ENCODE results near the gene GIMD1. TPM values are rescaled to one million over a fixed set of nuclear protein-coding genes. Genes with fewer than 3 reads are reported as not detected.

GIMD1 gene
- total and polyA plus RNA-seq, 2 experiments from 2014 or later = not detected

GRCh38 chr4:106385853-106386393, 17.3 kb upstream of the GIMD1 start:
- no peaks in the 10 kb centered on the region for H3K79me2 ChIP-seq (replicated peaks; ENCODE audit: insufficient read depth)
- H3K27ac ChIP-seq (ENCODE audit: low read depth) = no peak overlapping the region
- no peak overlapping the region for H3K4me2 ChIP-seq
- no peaks in the 10 kb centered on the region for H3K27me3 ChIP-seq (ENCODE audit: insufficient read depth)
- no peaks in the 10 kb centered on the region for H3F3A ChIP-seq (replicated peaks; ENCODE audit: low read depth)
- H3K27me3 Mint-ChIP-seq (ENCODE audit: insufficient read depth, low read depth, poor library complexity) = peaks cover 1% of the 10 kb centered on the region
- no peaks in the 10 kb centered on the region for H3K4me1 Mint-ChIP-seq
- H3K36me3 ChIP-seq (ENCODE audit: insufficient read depth) = no peaks in the 10 kb centered on the region
- H3K27ac Mint-ChIP-seq = no peak overlapping the region
- H3K4me3 Mint-ChIP-seq = no peak overlapping the region
- TF ChIP-seq CREB1 (CRISPR knock-in tag; IDR thresholded peaks at IDR 0.05; ENCODE audit: low read depth) (no peak), STAT1 (IDR thresholded peaks at IDR 0.05; ENCODE audit: unreplicated experiment) (no peak), ZNF331 (CRISPR knock-in tag; IDR thresholded peaks at IDR 0.05; ENCODE audit: low read depth) (no peak), ZNF114 (CRISPR knock-in tag; IDR thresholded peaks at IDR 0.05) (no peak), JUNB (IDR thresholded peaks at IDR 0.05; ENCODE audit: unreplicated experiment) (no peak), NANOG (IDR thresholded peaks at IDR 0.05; ENCODE audit: borderline replicate concordance) (no peak)
- H3K4me1 ChIP-seq (ENCODE audit: insufficient read depth) = no peaks in the 10 kb centered on the region
- H3K9me3 Mint-ChIP-seq = peaks cover 13% of the 10 kb centered on the region
- peaks cover 5% of the 10 kb centered on the region; the same call in 2 of the 3 replicates for H3K36me3 Mint-ChIP-seq (ENCODE audit: low read depth)
- H4K20me1 ChIP-seq (replicated peaks; ENCODE audit: insufficient read depth) = no peaks in the 10 kb centered on the region
- H2AFZ ChIP-seq = no peak overlapping the region
- no peak for ATAC-seq
- H3K4me3 ChIP-seq = no peak overlapping the region
- H3K9me2 ChIP-seq (ENCODE audit: insufficient read depth) = peaks cover 11% of the 10 kb centered on the region; the same call in 1 of the 2 replicates
- no peak for DNase-seq (ENCODE audit: low spot score)

- Mint-ChIP-seq H3K4me1 (no peaks in the 10 kb centered on the region), H3K9me3 (peaks cover 13% of the 10 kb centered on the region), H3K27ac (no peak overlapping the region), H3K36me3 (ENCODE audit: low read depth) (peaks cover 5% of the 10 kb centered on the region; the same call in 2 of the 3 replicates), H3K4me3 (no peak overlapping the region), H3K27me3 (ENCODE audit: insufficient read depth, low read depth, poor library complexity) (peaks cover 1% of the 10 kb centered on the region)
- no peak overlapping the region for H2AFZ ChIP-seq
- no peaks in the 10 kb centered on the region for H4K20me1 ChIP-seq (replicated peaks; ENCODE audit: insufficient read depth)
- H3F3A ChIP-seq (replicated peaks; ENCODE audit: low read depth) = no peaks in the 10 kb centered on the region
- DNase-seq (ENCODE audit: low spot score) (no peak), ATAC-seq (no peak)
- no peak overlapping the region for H3K4me3 ChIP-seq
- no peak overlapping the region for H3K27ac ChIP-seq (ENCODE audit: low read depth)
- no peaks in the 10 kb centered on the region for H3K27me3 ChIP-seq (ENCODE audit: insufficient read depth)
- H3K9me2 ChIP-seq (ENCODE audit: insufficient read depth) = peaks cover 9% of the 10 kb centered on the region; the same call in 1 of the 2 replicates
- H3K79me2 ChIP-seq (replicated peaks; ENCODE audit: insufficient read depth) = no peaks in the 10 kb centered on the region
- no peak overlapping the region for H3K4me2 ChIP-seq
- H3K36me3 ChIP-seq (ENCODE audit: insufficient read depth) = no peaks in the 10 kb centered on the region
- no peaks in the 10 kb centered on the region for H3K4me1 ChIP-seq (ENCODE audit: insufficient read depth)
- TF ChIP-seq EZH2phosphoT487 (IDR thresholded peaks at IDR 0.05; ENCODE audit: unreplicated experiment) = no peak
- TF ChIP-seq, protein P1, sequence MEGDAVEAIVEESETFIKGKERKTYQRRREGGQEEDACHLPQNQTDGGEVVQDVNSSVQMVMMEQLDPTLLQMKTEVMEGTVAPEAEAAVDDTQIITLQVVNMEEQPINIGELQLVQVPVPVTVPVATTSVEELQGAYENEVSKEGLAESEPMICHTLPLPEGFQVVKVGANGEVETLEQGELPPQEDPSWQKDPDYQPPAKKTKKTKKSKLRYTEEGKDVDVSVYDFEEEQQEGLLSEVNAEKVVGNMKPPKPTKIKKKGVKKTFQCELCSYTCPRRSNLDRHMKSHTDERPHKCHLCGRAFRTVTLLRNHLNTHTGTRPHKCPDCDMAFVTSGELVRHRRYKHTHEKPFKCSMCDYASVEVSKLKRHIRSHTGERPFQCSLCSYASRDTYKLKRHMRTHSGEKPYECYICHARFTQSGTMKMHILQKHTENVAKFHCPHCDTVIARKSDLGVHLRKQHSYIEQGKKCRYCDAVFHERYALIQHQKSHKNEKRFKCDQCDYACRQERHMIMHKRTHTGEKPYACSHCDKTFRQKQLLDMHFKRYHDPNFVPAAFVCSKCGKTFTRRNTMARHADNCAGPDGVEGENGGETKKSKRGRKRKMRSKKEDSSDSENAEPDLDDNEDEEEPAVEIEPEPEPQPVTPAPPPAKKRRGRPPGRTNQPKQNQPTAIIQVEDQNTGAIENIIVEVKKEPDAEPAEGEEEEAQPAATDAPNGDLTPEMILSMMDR (conservative IDR thresholded peaks at IDR 0.05; ENCODE audit: low read depth in 2 of 2) = no peak
- TF ChIP-seq, protein P2, sequence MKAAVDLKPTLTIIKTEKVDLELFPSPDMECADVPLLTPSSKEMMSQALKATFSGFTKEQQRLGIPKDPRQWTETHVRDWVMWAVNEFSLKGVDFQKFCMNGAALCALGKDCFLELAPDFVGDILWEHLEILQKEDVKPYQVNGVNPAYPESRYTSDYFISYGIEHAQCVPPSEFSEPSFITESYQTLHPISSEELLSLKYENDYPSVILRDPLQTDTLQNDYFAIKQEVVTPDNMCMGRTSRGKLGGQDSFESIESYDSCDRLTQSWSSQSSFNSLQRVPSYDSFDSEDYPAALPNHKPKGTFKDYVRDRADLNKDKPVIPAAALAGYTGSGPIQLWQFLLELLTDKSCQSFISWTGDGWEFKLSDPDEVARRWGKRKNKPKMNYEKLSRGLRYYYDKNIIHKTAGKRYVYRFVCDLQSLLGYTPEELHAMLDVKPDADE (IDR thresholded peaks at IDR 0.05) = no peak
- TF ChIP-seq ZNF331 (CRISPR knock-in tag; IDR thresholded peaks at IDR 0.05; ENCODE audit: low read depth) = no peak
- no peak for TF ChIP-seq POLR2AphosphoS5 (IDR thresholded peaks at IDR 0.05; ENCODE audit: low read depth)
- TF ChIP-seq EZH2 (IDR thresholded peaks at IDR 0.05; ENCODE audit: low read depth, unreplicated experiment) = no peak
- TF ChIP-seq JUNB (IDR thresholded peaks at IDR 0.05; ENCODE audit: unreplicated experiment) = no peak
- no peak for TF ChIP-seq REST (IDR thresholded peaks at IDR 0.05; ENCODE audit: unreplicated experiment)
- no peak for TF ChIP-seq CREB1 (CRISPR knock-in tag; IDR thresholded peaks at IDR 0.05; ENCODE audit: low read depth)
- no peak for TF ChIP-seq STAT1 (IDR thresholded peaks at IDR 0.05; ENCODE audit: unreplicated experiment)
- TF ChIP-seq NANOG (IDR thresholded peaks at IDR 0.05; ENCODE audit: borderline replicate concordance) = no peak
- no peak for TF ChIP-seq ZNF114 (CRISPR knock-in tag; IDR thresholded peaks at IDR 0.05)
Observed at GRCh38 chr4:106384878-106385277, 16.3 kb upstream of the GIMD1 start.

Measured in GM23338 (cell line).